BLaER1 treated with 17β-estradiol and CSF1 and Interleukin-3, amounts not matched to agents 10 nM and 100 nM (cell line): ENCODE results near the gene TMEM138.

Experiments used
- H3K27ac ChIP-seq, 11 experiments: shearing (Covaris generic); formaldehyde crosslinking; 2 replicates each; pipeline ENCODE4 v1.8.1; 2022
- H3K27me3 ChIP-seq, 11 experiments: shearing (Covaris generic); formaldehyde crosslinking; 2 replicates each; pipeline ENCODE4 v1.8.1; 2022
- H3K36me3 ChIP-seq, 11 experiments: shearing (Covaris generic); formaldehyde crosslinking; 2 replicates each; pipeline ENCODE4 v1.8.1; 2022
- H3K4me1 ChIP-seq, 10 experiments: shearing (Covaris generic); formaldehyde crosslinking; 2 replicates each; pipeline ENCODE4 v1.8.1; 2022
- H3K4me2 ChIP-seq, 11 experiments: shearing (Covaris generic); formaldehyde crosslinking; 2 replicates each; pipeline ENCODE4 v1.8.1; 2022
- H3K4me3 ChIP-seq, 10 experiments: shearing (Covaris generic); formaldehyde crosslinking; 2 replicates each; pipeline ENCODE4 v1.8.1; 2022
- H3K9ac ChIP-seq, 11 experiments: shearing (Covaris generic); formaldehyde crosslinking; 2 replicates each; pipeline ENCODE4 v1.8.1; 2022
- H3K9me3 ChIP-seq, 11 experiments: shearing (Covaris generic); formaldehyde crosslinking; replicated peaks in 1 of 11; 2 replicates each; pipeline ENCODE4 v1.8.1; 2022
- H4K20me1 ChIP-seq, 11 experiments: shearing (Covaris generic); formaldehyde crosslinking; 2 replicates each; pipeline ENCODE4 v1.8.1; 2022
- Cebpa-rat ChIP-seq, 11 experiments: shearing (Covaris generic); IDR thresholded peaks; 2 replicates each; pipeline ENCODE4 v1.8.1; 2022

Gene TMEM138

DNA sequence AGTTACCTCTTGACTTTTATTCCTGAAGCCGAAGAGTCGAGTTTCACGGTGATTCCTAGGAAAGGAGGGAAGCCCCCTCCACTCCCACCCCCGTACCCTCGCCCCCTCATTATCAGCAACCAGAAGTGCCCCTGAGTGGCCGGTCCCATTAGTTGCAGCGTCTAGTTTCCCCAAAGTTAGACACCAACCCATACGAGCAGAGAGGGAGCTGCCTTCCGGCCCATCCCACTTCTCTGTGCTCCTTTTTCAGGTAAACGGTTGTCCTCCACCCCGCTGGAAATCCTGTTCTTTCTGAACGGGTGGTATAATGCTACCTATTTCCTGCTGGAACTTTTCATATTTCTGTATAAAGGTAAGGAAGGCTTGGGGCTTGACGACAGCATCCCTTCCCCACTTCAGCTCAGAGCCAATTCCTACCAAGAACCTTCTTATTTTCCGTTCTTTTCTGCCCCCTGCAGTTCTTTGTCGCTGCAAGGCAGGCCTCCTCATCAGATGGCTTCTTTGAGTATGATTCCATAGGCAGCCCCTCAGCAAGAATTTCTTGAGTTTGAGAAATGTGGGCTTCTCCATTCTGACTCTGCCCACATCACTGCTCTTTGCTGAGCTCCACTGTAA lies 30.9 kb downstream of the TMEM138 start:
- peak overlapping the region; percentile 52 to 76 (median 62) for H3K4me3 ChIP-seq
- H3K9ac ChIP-seq = peak overlapping the region; percentile 45 to 80 (median 67); a peak in 17 of 22 replicates
- H3K36me3 ChIP-seq = peaks cover 0 to 32% (median 4%) of the 10 kb centered on the region in 11 experiments; a peak in 13 of 22 replicates
- no peak for TF ChIP-seq Cebpa-rat (IDR thresholded peaks at IDR 0.05)
- peaks cover 10 to 18% (median 16%) of the 10 kb centered on the region in 10 experiments; a peak in 18 of 20 replicates for H3K4me1 ChIP-seq
- peak overlapping the region; percentile 74 to 96 (median 87) for H3K4me2 ChIP-seq
- H3K9me3 ChIP-seq = peaks cover 0 to 7% (median 5%) of the 10 kb centered on the region in 11 experiments; a peak in 6 of 22 replicates
- H3K27ac ChIP-seq = peak overlapping the region in 5 of 11 experiments; percentile 18 to 74 (median 67); a peak in 6 of 22 replicates
- no peaks in the 10 kb centered on the region for H4K20me1 ChIP-seq
- H3K27me3 ChIP-seq = peaks cover 16 to 33% (median 30%) of the 10 kb centered on the region in 11 experiments

DNA sequence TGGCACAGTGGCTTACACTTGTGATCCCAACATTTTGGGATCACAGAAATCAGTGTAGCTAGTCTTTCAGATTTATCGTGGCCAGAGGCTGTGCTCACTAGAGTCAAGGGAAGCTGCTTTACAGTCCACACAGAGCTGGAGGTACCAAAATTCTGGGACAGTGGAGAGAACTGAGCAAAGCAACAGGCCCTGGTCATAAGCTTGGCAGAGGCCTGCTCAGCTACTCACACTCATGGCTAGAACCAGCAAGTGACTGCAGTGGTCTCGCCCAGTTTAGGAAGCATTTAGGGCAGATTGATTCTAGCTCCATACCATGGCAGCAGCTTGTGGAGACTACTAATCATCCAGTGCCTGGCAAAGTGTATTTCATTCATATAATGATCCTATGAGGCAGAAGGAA lies 39.0 kb downstream of the TMEM138 start:
- TF ChIP-seq Cebpa-rat (IDR thresholded peaks at IDR 0.05) = no peak
- Histone ChIP-seq H3K9ac (no peak overlapping the region), H3K4me2 (no peak overlapping the region), H3K9me3 (no peaks in the 10 kb centered on the region), H3K27ac (no peak overlapping the region), H4K20me1 (peaks cover 17 to 48% (median 40%) of the 10 kb centered on the region in 11 experiments; a peak in 18 of 22 replicates), H3K27me3 (no peaks in the 10 kb centered on the region), H3K4me3 (no peak overlapping the region), H3K36me3 (peaks cover 52 to 81% (median 57%) of the 10 kb centered on the region in 11 experiments), H3K4me1 (peaks cover 0 to 24% (median 0%) of the 10 kb centered on the region in 10 experiments; a peak in 5 of 20 replicates)

DNA sequence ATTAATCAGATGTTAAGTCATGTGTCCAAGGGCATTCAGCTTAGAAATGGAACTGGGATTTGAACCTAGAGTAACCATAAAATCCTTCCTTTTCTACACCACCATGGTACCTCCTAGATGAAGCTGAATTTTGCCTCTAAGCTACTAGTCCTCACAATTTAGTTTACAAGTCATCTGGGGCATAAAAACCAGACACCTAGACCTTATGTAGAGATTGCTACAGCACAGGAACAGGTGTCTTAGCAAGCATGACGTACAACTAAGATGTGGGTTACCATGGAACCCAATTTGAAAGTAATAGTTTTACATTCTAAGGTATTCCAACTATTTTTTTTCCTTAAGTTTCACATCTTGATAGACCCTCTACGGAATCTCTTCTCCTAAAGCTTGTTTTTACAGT lies 39.4 kb downstream of the TMEM138 start:
- TF ChIP-seq Cebpa-rat (IDR thresholded peaks at IDR 0.05) = no peak
- Histone ChIP-seq H3K9ac (no peak overlapping the region), H3K4me3 (no peak overlapping the region), H3K9me3 (no peaks in the 10 kb centered on the region), H3K4me1 (peaks cover 0 to 24% (median 0%) of the 10 kb centered on the region in 10 experiments; a peak in 5 of 20 replicates), H3K36me3 (peaks cover 55 to 81% (median 61%) of the 10 kb centered on the region in 11 experiments), H4K20me1 (peaks cover 21 to 52% (median 44%) of the 10 kb centered on the region in 11 experiments; a peak in 20 of 22 replicates), H3K4me2 (no peak overlapping the region), H3K27me3 (no peaks in the 10 kb centered on the region), H3K27ac (no peak overlapping the region)

DNA sequence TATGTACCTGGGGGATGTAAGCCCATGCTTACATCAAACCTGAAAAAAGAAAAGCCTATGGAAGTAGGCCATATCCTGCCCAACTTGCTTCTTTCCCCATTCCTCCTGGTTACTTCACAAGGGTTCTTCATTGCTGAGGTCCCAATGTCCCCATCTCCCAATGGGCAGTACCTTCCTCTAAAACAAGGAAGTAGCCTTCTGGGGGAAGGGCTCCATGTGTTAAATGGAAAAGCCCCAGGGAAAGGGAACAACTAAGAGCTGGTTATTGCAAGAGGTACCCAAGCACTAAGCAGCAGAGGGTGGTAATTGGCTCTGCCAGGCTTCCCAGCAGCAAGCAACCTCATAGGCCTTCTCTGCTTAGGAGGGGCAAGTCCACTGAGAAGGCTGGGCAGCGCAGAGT lies 41.5 kb downstream of the TMEM138 start:
- H3K27me3 ChIP-seq = no peaks in the 10 kb centered on the region
- H3K4me2 ChIP-seq = peak overlapping the region in 2 of 11 experiments; percentile 1 to 10; a peak in 2 of 22 replicates
- no peak overlapping the region for H3K27ac ChIP-seq
- H3K36me3 ChIP-seq = peaks cover 63 to 86% (median 81%) of the 10 kb centered on the region in 11 experiments
- peaks cover 29 to 73% (median 61%) of the 10 kb centered on the region in 11 experiments; a peak in 20 of 22 replicates for H4K20me1 ChIP-seq
- H3K9me3 ChIP-seq = no peaks in the 10 kb centered on the region
- H3K9ac ChIP-seq = no peak overlapping the region
- H3K4me3 ChIP-seq = no peak overlapping the region
- TF ChIP-seq Cebpa-rat (IDR thresholded peaks at IDR 0.05) = no peak
- H3K4me1 ChIP-seq = peaks cover 0 to 24% (median 0%) of the 10 kb centered on the region in 10 experiments; a peak in 4 of 20 replicates

DNA sequence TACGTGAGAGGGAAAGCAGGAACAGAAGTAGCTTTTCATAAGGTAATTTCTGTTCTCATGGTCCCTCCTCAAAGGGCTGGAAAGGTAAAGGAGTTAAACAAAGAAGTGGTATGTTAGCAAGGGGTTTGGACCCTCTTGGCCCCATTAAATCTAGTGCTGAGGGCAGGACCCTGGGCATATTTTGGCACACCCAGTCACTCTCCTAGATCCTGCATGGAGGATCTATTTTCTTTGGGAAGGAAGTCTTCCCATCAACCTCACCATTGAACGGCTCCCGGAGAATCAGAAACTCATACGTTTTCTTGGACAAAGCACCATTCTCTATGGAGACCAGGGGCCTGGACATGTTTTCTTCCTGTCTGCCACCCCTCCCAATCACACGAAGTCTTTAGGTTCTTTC lies 41.9 kb downstream of the TMEM138 start:
- Histone ChIP-seq H3K27me3 (no peaks in the 10 kb centered on the region), H3K9ac (no peak overlapping the region), H3K9me3 (no peaks in the 10 kb centered on the region), H3K4me2 (peak overlapping the region in 2 of 11 experiments; percentile 1 to 10; a peak in 2 of 22 replicates), H3K4me1 (peaks cover 0 to 24% (median 0%) of the 10 kb centered on the region in 10 experiments; a peak in 4 of 20 replicates), H4K20me1 (peaks cover 29 to 77% (median 63%) of the 10 kb centered on the region in 11 experiments; a peak in 20 of 22 replicates), H3K4me3 (no peak overlapping the region), H3K36me3 (peaks cover 63 to 88% (median 84%) of the 10 kb centered on the region in 11 experiments), H3K27ac (no peak overlapping the region)
- TF ChIP-seq Cebpa-rat (IDR thresholded peaks at IDR 0.05) = no peak

DNA sequence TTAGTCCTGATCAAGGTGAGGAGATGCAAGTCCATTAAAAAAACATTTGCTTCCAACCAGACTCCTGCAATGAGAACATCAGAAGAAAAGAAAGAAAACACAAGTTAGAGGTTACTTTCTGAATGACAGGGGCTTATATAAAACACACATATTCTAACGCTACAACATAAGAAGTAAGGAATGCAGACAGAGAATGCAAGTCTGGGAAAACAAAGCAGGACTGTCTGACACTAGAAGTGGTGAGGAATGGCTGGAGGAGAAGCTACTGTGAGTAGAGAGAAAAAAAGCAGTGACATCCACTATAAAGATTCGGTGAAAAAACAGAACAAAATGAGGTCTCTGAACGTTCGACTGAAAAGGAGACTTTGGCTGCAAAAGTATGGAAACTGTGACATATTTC lies 42.5 kb downstream of the TMEM138 start:
- Histone ChIP-seq H3K9ac (no peak overlapping the region), H3K4me1 (peaks cover 0 to 24% (median 0%) of the 10 kb centered on the region in 10 experiments; a peak in 4 of 20 replicates), H3K4me3 (no peak overlapping the region), H3K36me3 (peaks cover 68 to 93% (median 89%) of the 10 kb centered on the region in 11 experiments), H3K4me2 (no peak overlapping the region), H3K27me3 (no peaks in the 10 kb centered on the region), H3K9me3 (no peaks in the 10 kb centered on the region), H4K20me1 (peaks cover 29 to 83% (median 63%) of the 10 kb centered on the region in 11 experiments; a peak in 20 of 22 replicates), H3K27ac (no peak overlapping the region)
- no peak for TF ChIP-seq Cebpa-rat (IDR thresholded peaks at IDR 0.05)

DNA sequence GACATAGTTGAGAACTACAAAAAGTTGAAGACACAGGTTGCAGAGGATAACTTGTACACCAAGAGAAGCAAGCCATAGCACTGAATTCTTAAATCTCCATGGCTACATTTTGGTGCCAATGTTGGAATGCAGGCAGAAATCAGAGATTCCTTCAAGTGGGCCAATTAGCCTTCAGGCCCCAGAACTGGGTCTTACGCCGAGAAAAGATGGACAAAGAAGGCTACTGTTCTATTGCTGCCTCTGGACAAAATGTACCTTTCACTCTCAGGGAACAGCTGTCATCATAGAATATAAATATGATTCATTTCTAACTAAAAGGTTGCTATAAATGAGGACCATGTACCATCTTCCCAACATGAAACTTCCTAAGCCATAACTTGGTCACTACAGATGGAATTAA lies 43.9 kb downstream of the TMEM138 start:
- Histone ChIP-seq H3K9ac (no peak overlapping the region), H4K20me1 (peaks cover 29 to 96% (median 65%) of the 10 kb centered on the region in 11 experiments; a peak in 20 of 22 replicates), H3K9me3 (no peaks in the 10 kb centered on the region), H3K36me3 (peaks cover 82 to 100% (median 99%) of the 10 kb centered on the region in 11 experiments), H3K4me2 (no peak overlapping the region), H3K27me3 (no peaks in the 10 kb centered on the region), H3K4me1 (peaks cover 0 to 19% (median 0%) of the 10 kb centered on the region in 10 experiments; a peak in 4 of 20 replicates), H3K27ac (no peak overlapping the region), H3K4me3 (no peak overlapping the region)
- no peak for TF ChIP-seq Cebpa-rat (IDR thresholded peaks at IDR 0.05)

DNA sequence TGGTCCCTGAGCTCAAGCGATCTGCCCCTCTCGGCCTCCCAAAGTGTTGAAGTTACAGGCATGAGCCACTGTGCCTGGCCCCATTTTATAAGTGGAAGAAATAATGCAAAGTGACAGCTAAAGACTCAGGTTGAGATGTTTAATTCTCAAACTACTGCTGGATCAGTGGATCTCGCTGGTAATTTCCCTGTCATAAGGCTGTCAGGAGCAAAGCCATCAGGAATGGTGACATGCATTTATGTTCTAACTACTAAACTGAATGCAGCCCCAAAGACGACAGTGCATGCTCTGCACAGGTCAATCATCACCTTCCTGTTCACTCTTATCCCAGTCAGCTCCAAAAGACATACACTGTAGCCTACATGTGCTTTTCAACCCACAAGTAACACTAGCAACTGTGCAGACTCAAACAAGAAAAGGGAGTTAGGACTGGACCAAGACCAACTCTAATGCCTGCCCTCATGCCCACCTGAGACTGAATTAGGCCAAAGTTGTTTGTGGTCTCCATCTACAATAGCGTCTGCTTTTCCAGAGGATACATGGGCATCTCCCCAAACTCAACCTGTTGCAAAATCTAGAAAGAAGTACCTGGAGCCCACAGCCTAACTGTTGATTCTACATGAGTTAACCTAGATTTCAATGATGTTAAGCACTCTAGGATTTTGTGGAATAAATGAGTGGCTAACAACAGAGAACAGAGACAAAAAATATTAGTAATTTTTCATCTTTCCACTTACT lies 45.0 kb downstream of the TMEM138 start:
- Histone ChIP-seq H3K4me2 (no peak overlapping the region), H3K27ac (no peak overlapping the region), H3K4me1 (peaks cover 0 to 14% (median 0%) of the 10 kb centered on the region in 10 experiments; a peak in 4 of 20 replicates), H4K20me1 (peaks cover 29 to 96% (median 66%) of the 10 kb centered on the region in 11 experiments; a peak in 20 of 22 replicates), H3K4me3 (no peak overlapping the region), H3K27me3 (no peaks in the 10 kb centered on the region), H3K36me3 (peaks cover 93 to 100% (median 100%) of the 10 kb centered on the region in 11 experiments), H3K9me3 (no peaks in the 10 kb centered on the region), H3K9ac (no peak overlapping the region)
- no peak for TF ChIP-seq Cebpa-rat (IDR thresholded peaks at IDR 0.05)

DNA sequence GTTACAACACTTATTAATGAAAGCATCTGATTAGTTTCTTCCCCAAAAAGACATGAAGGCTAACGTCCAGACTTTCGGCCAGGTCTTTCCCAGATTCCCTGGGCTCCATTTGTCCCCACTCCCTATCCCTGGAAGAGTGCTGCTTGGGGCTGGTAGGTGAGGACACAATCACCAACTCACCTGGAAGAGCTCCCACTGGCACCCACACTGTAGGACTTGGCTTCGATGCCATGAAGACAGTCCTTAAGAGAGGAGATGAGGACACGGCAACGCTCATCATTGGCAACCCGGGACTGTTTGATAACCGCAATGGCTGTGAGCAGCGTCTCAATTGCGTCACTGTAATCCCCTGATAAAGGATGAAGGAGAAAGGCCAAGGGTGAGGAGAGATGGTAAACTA lies 49.4 kb downstream of the TMEM138 start:
- no peak overlapping the region for H3K27ac ChIP-seq
- peaks cover 10 to 23% (median 13%) of the 10 kb centered on the region in 10 experiments; a peak in 19 of 20 replicates for H3K4me1 ChIP-seq
- H3K4me2 ChIP-seq = no peak overlapping the region
- no peak overlapping the region for H3K4me3 ChIP-seq
- no peak for TF ChIP-seq Cebpa-rat (IDR thresholded peaks at IDR 0.05)
- no peaks in the 10 kb centered on the region for H3K9me3 ChIP-seq
- H3K27me3 ChIP-seq = no peaks in the 10 kb centered on the region
- H4K20me1 ChIP-seq = peaks cover 19 to 100% (median 63%) of the 10 kb centered on the region in 11 experiments; a peak in 20 of 22 replicates
- no peak overlapping the region for H3K9ac ChIP-seq
- H3K36me3 ChIP-seq = peaks cover 100% of the 10 kb centered on the region in 11 experiments
